AG09309 (cell line): ENCODE results near the gene ZNF619.

Experiments
- DNase-seq: peaks from one replicate; pipeline ENCODE4 v3.0.0-alpha.2; 2010; ENCODE audit warnings: low read depth
- H3K4me3 ChIP-seq: 2 replicates; pipeline ENCODE4 v1.5.1; 2011; ENCODE audit warnings: mild to moderate bottlenecking, low read depth, low read length, moderate library complexity; ENCODE audit not compliant: control insufficient read depth
- TF ChIP-seq, protein P1 (sequence below): IDR thresholded peaks from 2 replicates; pipeline ENCODE4 v1.5.1; 2011; ENCODE audit warnings: mild to moderate bottlenecking, low read depth, low read length, inconsistent platforms; ENCODE audit not compliant: insufficient read depth, control insufficient read depth; ENCODE audit errors: missing control alignments

ZNF619 gene

GRCh38 chr3:40451551-40451950 is 25.4 kb upstream of the ZNF619 start:
- no peak overlapping the region for H3K4me3 ChIP-seq
- no peak for DNase-seq
- TF ChIP-seq, protein P1, sequence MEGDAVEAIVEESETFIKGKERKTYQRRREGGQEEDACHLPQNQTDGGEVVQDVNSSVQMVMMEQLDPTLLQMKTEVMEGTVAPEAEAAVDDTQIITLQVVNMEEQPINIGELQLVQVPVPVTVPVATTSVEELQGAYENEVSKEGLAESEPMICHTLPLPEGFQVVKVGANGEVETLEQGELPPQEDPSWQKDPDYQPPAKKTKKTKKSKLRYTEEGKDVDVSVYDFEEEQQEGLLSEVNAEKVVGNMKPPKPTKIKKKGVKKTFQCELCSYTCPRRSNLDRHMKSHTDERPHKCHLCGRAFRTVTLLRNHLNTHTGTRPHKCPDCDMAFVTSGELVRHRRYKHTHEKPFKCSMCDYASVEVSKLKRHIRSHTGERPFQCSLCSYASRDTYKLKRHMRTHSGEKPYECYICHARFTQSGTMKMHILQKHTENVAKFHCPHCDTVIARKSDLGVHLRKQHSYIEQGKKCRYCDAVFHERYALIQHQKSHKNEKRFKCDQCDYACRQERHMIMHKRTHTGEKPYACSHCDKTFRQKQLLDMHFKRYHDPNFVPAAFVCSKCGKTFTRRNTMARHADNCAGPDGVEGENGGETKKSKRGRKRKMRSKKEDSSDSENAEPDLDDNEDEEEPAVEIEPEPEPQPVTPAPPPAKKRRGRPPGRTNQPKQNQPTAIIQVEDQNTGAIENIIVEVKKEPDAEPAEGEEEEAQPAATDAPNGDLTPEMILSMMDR = no peak

DNA sequence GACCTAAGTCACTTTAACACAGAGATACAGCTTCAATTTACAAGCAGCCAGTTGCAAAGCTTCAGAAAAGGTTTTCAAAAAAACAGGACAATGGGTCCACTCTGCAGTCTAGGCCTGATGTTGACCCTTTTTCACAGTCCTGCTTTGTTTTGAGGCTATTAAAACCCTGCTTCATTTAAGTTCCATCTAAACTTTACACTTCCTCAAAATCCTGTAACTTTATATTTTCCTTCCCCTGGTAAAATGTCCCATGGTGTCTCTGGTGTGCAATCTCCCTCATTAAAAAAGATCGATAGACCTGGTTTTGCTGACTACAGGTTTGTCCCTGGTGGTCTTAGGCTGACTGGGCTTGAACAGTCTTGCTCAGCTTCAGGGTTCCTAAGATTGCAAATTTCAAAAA is 24.9 kb upstream of the ZNF619 start:
- TF ChIP-seq, protein P1 = no peak
- H3K4me3 ChIP-seq = no peak overlapping the region; the same call in 1 of the 2 replicates
- DNase-seq = no peak

- peak overlapping the region; percentile 91 for H3K4me3 ChIP-seq
- TF ChIP-seq, protein P1 = no peak
- DNase-seq = no peak
These were observed 24.4 kb upstream of the ZNF619 start for GRCh38 chr3:40452562-40452875.

DNA sequence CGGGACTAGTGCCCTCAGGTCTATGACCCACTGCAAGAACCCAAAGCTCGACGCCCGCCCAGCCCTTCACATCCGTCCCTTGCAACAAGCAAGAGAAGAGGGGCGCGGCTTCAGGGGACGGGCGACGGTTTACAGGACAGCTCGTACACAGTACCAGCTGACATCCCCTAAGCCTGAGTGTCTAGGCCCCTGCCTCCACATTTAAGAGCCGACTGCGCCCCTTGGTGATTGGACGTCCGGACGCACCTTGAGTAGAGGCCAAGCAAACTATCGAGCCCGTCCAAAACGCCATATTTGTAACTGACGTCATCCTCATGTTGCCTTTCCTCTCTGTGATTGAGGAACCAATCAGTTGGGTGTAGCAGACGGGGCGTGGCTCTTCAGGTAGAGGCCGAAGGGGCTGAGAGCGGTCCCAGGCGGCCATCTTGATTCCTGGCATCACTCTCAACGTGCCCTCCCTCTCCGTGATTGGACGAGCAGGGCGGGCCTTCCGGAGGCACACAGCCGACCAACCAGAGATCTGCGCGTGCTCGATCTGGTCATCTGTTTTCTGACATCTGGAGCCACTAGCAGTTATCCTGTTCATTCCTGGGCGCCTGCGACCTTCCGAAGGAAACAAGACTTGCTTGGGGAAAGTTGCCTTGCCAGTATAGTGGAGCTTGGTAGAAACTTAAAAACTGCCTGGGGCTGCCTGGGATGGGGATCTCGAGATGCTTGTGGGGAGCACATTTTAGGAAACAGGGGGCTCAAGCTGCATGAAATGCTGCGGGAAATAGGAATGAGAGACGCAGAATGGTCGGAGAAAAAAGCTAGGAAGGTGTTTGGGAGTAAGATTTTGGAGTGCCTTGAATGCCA is 23.8 kb upstream of the ZNF619 start:
- TF ChIP-seq, protein P1 = no peak
- DNase-seq = peak; percentile 92
- H3K4me3 ChIP-seq = peak overlapping the region; percentile 91

DNA sequence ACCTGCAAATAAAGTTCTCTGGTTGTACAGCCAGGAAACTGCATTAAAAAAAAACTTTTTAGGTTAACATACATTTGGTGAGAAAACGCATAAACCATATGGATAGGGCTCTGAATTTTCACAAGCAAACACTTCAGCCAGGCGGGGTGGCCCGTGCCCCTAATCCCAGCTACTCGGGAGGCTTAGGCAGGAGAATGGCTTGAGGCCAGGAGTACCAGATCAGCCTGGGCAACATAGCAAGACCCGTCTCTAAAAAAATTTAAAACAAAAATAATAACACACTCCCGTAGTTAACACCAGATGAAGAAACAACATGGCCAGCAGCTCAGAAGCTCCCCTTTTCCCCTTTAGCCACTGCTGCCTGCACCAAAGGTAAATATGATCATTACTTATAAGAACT is 23.0 kb upstream of the ZNF619 start:
- peak overlapping the region; percentile 91; the same call in 1 of the 2 replicates for H3K4me3 ChIP-seq
- DNase-seq = no peak
- TF ChIP-seq, protein P1 = no peak

DNA sequence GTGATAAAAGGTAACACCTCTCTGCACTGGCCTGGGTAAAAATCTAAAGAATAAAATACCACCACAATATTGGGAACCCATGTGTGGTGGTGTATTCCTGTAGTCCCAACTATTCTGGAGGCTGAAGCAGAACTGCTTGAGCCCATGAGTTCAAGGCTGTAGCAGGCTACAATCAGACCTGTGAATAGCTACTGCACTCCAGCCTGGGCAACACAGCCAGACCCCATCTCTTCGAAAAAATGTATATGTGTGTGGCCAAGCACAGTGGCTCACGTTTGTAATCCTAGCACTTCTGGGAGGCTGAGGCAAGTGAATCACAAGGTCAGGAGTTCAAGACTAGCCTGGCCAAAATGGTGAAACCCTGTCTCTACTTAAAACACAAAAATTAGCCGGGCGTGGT is 21.6 kb upstream of the ZNF619 start:
- DNase-seq = no peak
- TF ChIP-seq, protein P1 = no peak
- no peak overlapping the region for H3K4me3 ChIP-seq
